ELR (cell line): ENCODE data around the gene ST14.
"Not testable (repeated sequence)": the region's sequence is repeated elsewhere in the genome, so short reads cannot be mapped to it uniquely, and the experiment has no call there.

ENCODE experiments used
- DNase-seq: peaks from one replicate; pipeline ENCODE4 v3.0.0-alpha.2; 2015; ENCODE audit warnings: low read depth

The ST14 gene

GRCh38 chr11:130233888-130234287, 74.3 kb downstream of the ST14 start:
- not testable (repeated sequence) for DNase-seq

GRCh38 chr11:130234315-130234714, 74.7 kb downstream of the ST14 start:
- DNase-seq, result no peak

- no peak for DNase-seq
Measured at GRCh38 chr11:130237282-130238006, 77.9 kb downstream of the ST14 start.

- DNase-seq, result no peak
Measured at GRCh38 chr11:130241713-130242112, 82.1 kb downstream of the ST14 start.

GRCh38 chr11:130243816-130244215, 84.2 kb downstream of the ST14 start:
- no peak for DNase-seq

- no peak for DNase-seq
Measured at GRCh38 chr11:130244848-130245247, 85.3 kb downstream of the ST14 start.

- not testable (repeated sequence) for DNase-seq
Measured at GRCh38 chr11:130245375-130245774, 85.8 kb downstream of the ST14 start.

- DNase-seq, result no peak
Measured at GRCh38 chr11:130246270-130246669, 86.7 kb downstream of the ST14 start.

- peak; percentile 42 for DNase-seq
Measured at GRCh38 chr11:130246738-130247137, 87.2 kb downstream of the ST14 start.

- no peak for DNase-seq
Measured at GRCh38 chr11:130247319-130247718, 87.7 kb downstream of the ST14 start.

GRCh38 chr11:130249371-130249770, 89.8 kb downstream of the ST14 start:
- no peak for DNase-seq

- not testable (repeated sequence) for DNase-seq
Measured at GRCh38 chr11:130249929-130250328, 90.3 kb downstream of the ST14 start.

GRCh38 chr11:130251763-130252162, 92.2 kb downstream of the ST14 start:
- DNase-seq, result not testable (repeated sequence)
